GM12874 (cell line): ENCODE data around the gene PNPLA7.

ENCODE experiments used
- CTCF ChIP-seq: IDR thresholded peaks from 2 replicates; pipeline ENCODE4 v1.5.1; 2011; ENCODE audit warnings: low read depth, mild to moderate bottlenecking, control low read depth, low read length, moderate library complexity; ENCODE audit not compliant: insufficient read depth

Gene PNPLA7

GRCh38 chr9:137516144-137516917, 33.9 kb downstream of the PNPLA7 start:
- TF ChIP-seq CTCF = no peak

GRCh38 chr9:137515338-137515724, 34.9 kb downstream of the PNPLA7 start:
- no peak for TF ChIP-seq CTCF

- TF ChIP-seq CTCF = no peak
Observed at GRCh38 chr9:137514691-137515337, 35.4 kb downstream of the PNPLA7 start.

- no peak for TF ChIP-seq CTCF
Observed at GRCh38 chr9:137511758-137512463, 38.3 kb downstream of the PNPLA7 start.

GRCh38 chr9:137509198-137509597, 41.0 kb downstream of the PNPLA7 start:
- TF ChIP-seq CTCF = no peak

- no peak for TF ChIP-seq CTCF
Observed at GRCh38 chr9:137506702-137507171, 43.5 kb downstream of the PNPLA7 start.

GRCh38 chr9:137506274-137506673, 43.9 kb downstream of the PNPLA7 start:
- no peak for TF ChIP-seq CTCF
